Neural progenitor cell (in vitro differentiated cells): ENCODE measurements around the gene PPP1R9B. TPM values are rescaled to one million over a fixed set of nuclear protein-coding genes. Genes with fewer than 3 reads are reported as not detected.

Source experiments
- DNase-seq: peaks from one replicate; pipeline ENCODE4 v3.0.0-alpha.2; 2016; ENCODE audit warnings: low spot score
- H2AFZ ChIP-seq: fragments of 200-600 bp; sonication (generic); replicated peaks from 2 replicates; pipeline ENCODE4 v1.6.1; 2016; ENCODE audit warnings: antibody characterized with exemption
- H3F3A ChIP-seq: fragments of 200-600 bp; sonication (generic); 2 replicates; pipeline ENCODE4 v1.6.1; 2016; ENCODE audit warnings: antibody characterized with exemption, low read depth
- H3K27ac ChIP-seq: fragments of 200-600 bp; sonication (generic); 2 replicates; pipeline ENCODE4 v1.5.1; 2016; ENCODE audit warnings: mild to moderate bottlenecking
- H3K27me3 ChIP-seq: fragments of 200-600 bp; sonication (generic); 2 replicates; pipeline ENCODE4 v1.6.1; 2016; ENCODE audit warnings: mild to moderate bottlenecking, moderate library complexity
- H3K36me3 ChIP-seq: fragments of 200-600 bp; sonication (generic); 2 replicates; pipeline ENCODE4 v1.5.1; 2016
- H3K4me1 ChIP-seq: fragments of 200-600 bp; sonication (generic); 2 replicates; pipeline ENCODE4 v1.6.1; 2016; ENCODE audit warnings: mixed run types
- H3K4me2 ChIP-seq: fragments of 200-600 bp; sonication (generic); 2 replicates; pipeline ENCODE4 v1.6.1; 2016
- H3K4me3 ChIP-seq: fragments of 200-600 bp; sonication (generic); 2 replicates; pipeline ENCODE4 v1.5.1; 2016
- H3K79me2 ChIP-seq: fragments of 200-600 bp; sonication (generic); 2 replicates; pipeline ENCODE4 v1.6.1; 2016; ENCODE audit warnings: low read depth
- H3K9ac ChIP-seq: fragments of 200-600 bp; sonication (generic); 2 replicates; pipeline ENCODE4 v1.6.1; 2016
- H3K9me3 ChIP-seq: fragments of 200-600 bp; sonication (generic); 2 replicates; pipeline ENCODE4 v1.5.1; 2016; ENCODE audit warnings: low read depth
- H4K20me1 ChIP-seq: fragments of 200-600 bp; sonication (generic); 2 replicates; pipeline ENCODE4 v1.6.1; 2016; ENCODE audit warnings: low read depth
- H3K27ac Mint-ChIP-seq: 3 replicates; pipeline ENCODE4 v1.8.0; 2021; ENCODE audit warnings: mixed read lengths
- H3K27me3 Mint-ChIP-seq: 2 replicates; pipeline ENCODE4 v1.8.0; 2022; ENCODE audit warnings: low read depth, mild to moderate bottlenecking, inconsistent platforms, moderate library complexity, mixed read lengths; ENCODE audit not compliant: insufficient read depth
- H3K36me3 Mint-ChIP-seq: 3 replicates; pipeline ENCODE4 v1.8.0; 2021; ENCODE audit warnings: mixed read lengths
- H3K4me1 Mint-ChIP-seq: 3 replicates; pipeline ENCODE4 v1.8.0; 2021; ENCODE audit warnings: mixed read lengths
- H3K4me3 Mint-ChIP-seq: 3 replicates; pipeline ENCODE4 v1.8.0; 2021; ENCODE audit warnings: mild to moderate bottlenecking, moderate library complexity, mixed read lengths
- H3K9me3 Mint-ChIP-seq: 3 replicates; pipeline ENCODE4 v1.8.0; 2020; ENCODE audit warnings: mixed read lengths
- EZH2 ChIP-seq: fragments of 200-600 bp; sonication (generic); IDR thresholded peaks from 2 replicates; pipeline ENCODE4 v1.6.1; 2017; ENCODE audit warnings: antibody characterized with exemption, mild to moderate bottlenecking, moderate library complexity
- EZH2phosphoT487 ChIP-seq: fragments of 200-600 bp; sonication (generic); IDR thresholded peaks from 2 replicates; pipeline ENCODE4 v1.6.1; 2017; ENCODE audit warnings: antibody characterized with exemption
- total RNA-seq: library from RNA; depleted of rRNA; stranded (reverse); fragments of >200 nt; gene quantifications from 2 replicates; pipeline ENCODE4 v1.2.3, GENCODE V29; 2015; ENCODE audit warnings: low replicate concordance
- TF ChIP-seq, protein P1 (sequence below): fragments of 200-600 bp; sonication (generic); IDR thresholded peaks from 2 replicates; pipeline ENCODE4 v1.5.1; 2017; ENCODE audit warnings: antibody characterized with exemption, mild to moderate bottlenecking

Gene PPP1R9B
- total RNA-seq, 1 donor from 2014 or later = 12.0 TPM

DNA sequence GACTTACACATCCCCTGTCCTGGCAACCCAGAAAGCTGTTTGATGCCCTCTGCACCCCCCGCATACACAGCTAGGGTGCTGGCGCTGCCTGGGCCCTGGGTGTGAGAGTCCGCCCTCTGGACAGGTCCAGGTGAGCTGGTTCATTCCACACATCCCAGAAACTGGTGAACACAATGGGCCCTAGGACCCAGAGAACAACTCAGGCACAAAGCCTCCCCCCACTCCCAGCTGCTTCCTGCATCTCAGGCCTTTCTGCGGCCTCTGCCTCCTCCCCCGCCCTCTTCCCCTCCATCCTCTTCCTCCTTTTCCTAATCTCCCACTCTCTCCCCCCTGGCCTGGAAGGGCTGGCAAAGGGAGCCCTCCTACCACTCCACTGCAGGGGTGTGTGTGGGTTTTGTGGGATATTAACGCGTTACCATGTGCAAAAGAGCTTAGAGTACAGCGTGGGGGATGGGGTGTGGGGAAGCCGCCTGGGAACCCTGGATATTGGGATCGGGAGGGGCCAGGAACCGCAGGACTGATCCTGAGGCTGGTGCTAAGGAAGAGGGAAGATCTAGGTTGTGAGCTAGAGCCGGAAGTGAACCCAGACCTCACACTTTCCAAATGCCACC, 1.6 kb upstream of the PPP1R9B start:
- H3K79me2 ChIP-seq = peaks cover 37% of the 10 kb centered on the region
- no peaks in the 10 kb centered on the region for H3K36me3 ChIP-seq
- H4K20me1 ChIP-seq = peaks cover 35% of the 10 kb centered on the region
- H3K4me1 ChIP-seq = peaks cover 31% of the 10 kb centered on the region
- H3K4me3 ChIP-seq = peak overlapping the region; percentile 78
- Mint-ChIP-seq H3K4me3 (peak overlapping the region; percentile 94), H3K9me3 (no peaks in the 10 kb centered on the region), H3K4me1 (peaks cover 38% of the 10 kb centered on the region), H3K27me3 (no peaks in the 10 kb centered on the region), H3K27ac (peak overlapping the region; percentile 93), H3K36me3 (peaks cover under 1% of the 10 kb centered on the region)
- DNase-seq = peak; percentile 92
- H2AFZ ChIP-seq = no peak overlapping the region
- no peak overlapping the region for H3K9ac ChIP-seq
- no peak for TF ChIP-seq EZH2
- TF ChIP-seq, protein P1, sequence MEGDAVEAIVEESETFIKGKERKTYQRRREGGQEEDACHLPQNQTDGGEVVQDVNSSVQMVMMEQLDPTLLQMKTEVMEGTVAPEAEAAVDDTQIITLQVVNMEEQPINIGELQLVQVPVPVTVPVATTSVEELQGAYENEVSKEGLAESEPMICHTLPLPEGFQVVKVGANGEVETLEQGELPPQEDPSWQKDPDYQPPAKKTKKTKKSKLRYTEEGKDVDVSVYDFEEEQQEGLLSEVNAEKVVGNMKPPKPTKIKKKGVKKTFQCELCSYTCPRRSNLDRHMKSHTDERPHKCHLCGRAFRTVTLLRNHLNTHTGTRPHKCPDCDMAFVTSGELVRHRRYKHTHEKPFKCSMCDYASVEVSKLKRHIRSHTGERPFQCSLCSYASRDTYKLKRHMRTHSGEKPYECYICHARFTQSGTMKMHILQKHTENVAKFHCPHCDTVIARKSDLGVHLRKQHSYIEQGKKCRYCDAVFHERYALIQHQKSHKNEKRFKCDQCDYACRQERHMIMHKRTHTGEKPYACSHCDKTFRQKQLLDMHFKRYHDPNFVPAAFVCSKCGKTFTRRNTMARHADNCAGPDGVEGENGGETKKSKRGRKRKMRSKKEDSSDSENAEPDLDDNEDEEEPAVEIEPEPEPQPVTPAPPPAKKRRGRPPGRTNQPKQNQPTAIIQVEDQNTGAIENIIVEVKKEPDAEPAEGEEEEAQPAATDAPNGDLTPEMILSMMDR = no peak
- TF ChIP-seq EZH2phosphoT487 = no peak
- H3K27ac ChIP-seq = no peak overlapping the region
- H3K27me3 ChIP-seq = peaks cover 13% of the 10 kb centered on the region
- H3K4me2 ChIP-seq = peak overlapping the region; percentile 96
- no peaks in the 10 kb centered on the region for H3K9me3 ChIP-seq
- H3F3A ChIP-seq = peaks cover 29% of the 10 kb centered on the region

DNA sequence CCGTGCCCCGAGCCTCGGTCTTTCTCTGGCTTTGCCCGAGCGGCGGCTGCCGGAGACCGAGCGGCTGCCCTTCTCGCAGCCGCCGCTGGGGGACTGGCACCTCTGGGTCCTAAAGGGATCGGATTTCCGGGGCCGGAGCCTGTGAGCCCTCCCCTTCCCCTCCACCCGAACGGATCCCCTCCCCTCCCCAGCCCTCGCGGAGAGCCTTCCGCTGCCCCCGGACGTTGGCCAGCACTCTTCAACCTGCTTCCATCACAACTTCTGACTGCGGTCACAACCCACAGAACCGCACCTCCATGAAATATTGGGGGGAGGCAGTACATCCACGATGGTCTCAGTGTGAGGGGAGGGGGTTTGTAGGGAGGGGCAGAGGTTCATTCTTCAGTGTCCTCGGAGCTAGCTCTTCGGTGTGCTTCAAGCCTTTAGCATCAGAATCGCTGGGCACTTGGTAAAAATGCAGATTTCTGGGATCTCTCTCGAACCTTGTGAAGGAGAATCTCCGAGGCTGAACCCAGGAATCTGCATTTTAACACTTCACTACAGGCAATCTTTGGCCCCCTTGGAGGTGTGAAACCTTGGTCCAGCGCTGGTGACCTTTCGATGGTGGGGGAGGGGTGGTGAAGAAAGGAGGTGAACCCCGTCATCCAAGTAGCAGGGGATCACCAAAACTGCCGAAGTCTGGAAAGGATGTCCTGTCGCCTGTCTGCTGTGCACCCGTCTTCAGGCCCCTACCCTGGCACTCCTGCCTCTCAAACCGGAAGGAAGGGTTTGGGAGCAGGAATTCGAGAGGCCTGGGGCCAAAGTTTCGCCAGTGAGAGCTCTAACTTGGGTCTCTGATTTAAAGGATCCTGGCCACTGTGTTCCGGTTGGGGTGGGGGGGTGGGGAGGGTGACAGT, 812 bp upstream of the PPP1R9B start:
- Histone ChIP-seq H3F3A (peaks cover 29% of the 10 kb centered on the region), H3K27ac (no peak overlapping the region), H3K9ac (no peak overlapping the region)

GRCh38 chr17:50149417-50150353, 792 bp downstream of the PPP1R9B start:
- Mint-ChIP-seq H3K27ac (no peak overlapping the region), H3K36me3 (peaks cover 4% of the 10 kb centered on the region), H3K4me3 (peak overlapping the region; percentile 87), H3K27me3 (peaks cover 8% of the 10 kb centered on the region), H3K9me3 (no peaks in the 10 kb centered on the region), H3K4me1 (peaks cover 43% of the 10 kb centered on the region)
- Histone ChIP-seq H3K4me2 (peak overlapping the region; percentile 96), H3K9me3 (no peaks in the 10 kb centered on the region), H4K20me1 (peaks cover 55% of the 10 kb centered on the region), H3K4me1 (peaks cover 37% of the 10 kb centered on the region), H3K4me3 (peak overlapping the region; percentile 78), H3K27me3 (peaks cover 13% of the 10 kb centered on the region), H3K27ac (no peak overlapping the region), H2AFZ (no peak overlapping the region), H3F3A (peaks cover 29% of the 10 kb centered on the region), H3K9ac (no peak overlapping the region), H3K79me2 (peaks cover 48% of the 10 kb centered on the region), H3K36me3 (no peaks in the 10 kb centered on the region)
- TF ChIP-seq EZH2 (peak; percentile 57), EZH2phosphoT487 (peak; percentile 18)
- TF ChIP-seq, protein P1 = peak; percentile 14
- peak; percentile 87 for DNase-seq

More for the DNA sequence above, 812 bp upstream of the PPP1R9B start:
- H3K36me3 Mint-ChIP-seq = peaks cover 3% of the 10 kb centered on the region
- H4K20me1 ChIP-seq = peaks cover 42% of the 10 kb centered on the region
- TF ChIP-seq EZH2phosphoT487 = no peak
- TF ChIP-seq, protein P1 = peak; percentile 70
- H3K4me2 ChIP-seq = peak overlapping the region; percentile 96
- H2AFZ ChIP-seq = no peak overlapping the region
- H3K4me1 Mint-ChIP-seq = peaks cover 45% of the 10 kb centered on the region
- H3K9me3 Mint-ChIP-seq = no peaks in the 10 kb centered on the region
- H3K27me3 ChIP-seq = peaks cover 13% of the 10 kb centered on the region
- DNase-seq = peak; percentile 97
- H3K9me3 ChIP-seq = no peaks in the 10 kb centered on the region
- no peaks in the 10 kb centered on the region for H3K36me3 ChIP-seq
- H3K4me3 Mint-ChIP-seq = peak overlapping the region; percentile 94
- H3K27me3 Mint-ChIP-seq = peaks cover 2% of the 10 kb centered on the region
- peak overlapping the region; percentile 77 for H3K27ac Mint-ChIP-seq
- peak overlapping the region; percentile 78 for H3K4me3 ChIP-seq
- peaks cover 37% of the 10 kb centered on the region for H3K4me1 ChIP-seq
- H3K79me2 ChIP-seq = peaks cover 45% of the 10 kb centered on the region
